DOHH2 (cell line): ENCODE results near the gene KSR1.
"Not testable (repeated sequence)": the region's sequence is repeated elsewhere in the genome, so short reads cannot be mapped to it uniquely, and the experiment has no call there.

Source experiments
- EZH2phosphoT487 ChIP-seq: fragments of 200-600 bp; sonication (generic); IDR thresholded peaks from 2 replicates; pipeline ENCODE4 v1.6.1; 2017; ENCODE audit warnings: borderline replicate concordance, mild to moderate bottlenecking, antibody characterized with exemption, low read length, moderate library complexity, mixed read lengths
- TF ChIP-seq, protein P1 (sequence below): fragments of 200-600 bp; sonication (generic); IDR thresholded peaks from one replicate; pipeline ENCODE4 v1.5.1; 2014; ENCODE audit warnings: antibody characterized with exemption, mild to moderate bottlenecking, low read depth, low read length; ENCODE audit not compliant: poor library complexity, severe bottlenecking

- TF ChIP-seq, protein P1, sequence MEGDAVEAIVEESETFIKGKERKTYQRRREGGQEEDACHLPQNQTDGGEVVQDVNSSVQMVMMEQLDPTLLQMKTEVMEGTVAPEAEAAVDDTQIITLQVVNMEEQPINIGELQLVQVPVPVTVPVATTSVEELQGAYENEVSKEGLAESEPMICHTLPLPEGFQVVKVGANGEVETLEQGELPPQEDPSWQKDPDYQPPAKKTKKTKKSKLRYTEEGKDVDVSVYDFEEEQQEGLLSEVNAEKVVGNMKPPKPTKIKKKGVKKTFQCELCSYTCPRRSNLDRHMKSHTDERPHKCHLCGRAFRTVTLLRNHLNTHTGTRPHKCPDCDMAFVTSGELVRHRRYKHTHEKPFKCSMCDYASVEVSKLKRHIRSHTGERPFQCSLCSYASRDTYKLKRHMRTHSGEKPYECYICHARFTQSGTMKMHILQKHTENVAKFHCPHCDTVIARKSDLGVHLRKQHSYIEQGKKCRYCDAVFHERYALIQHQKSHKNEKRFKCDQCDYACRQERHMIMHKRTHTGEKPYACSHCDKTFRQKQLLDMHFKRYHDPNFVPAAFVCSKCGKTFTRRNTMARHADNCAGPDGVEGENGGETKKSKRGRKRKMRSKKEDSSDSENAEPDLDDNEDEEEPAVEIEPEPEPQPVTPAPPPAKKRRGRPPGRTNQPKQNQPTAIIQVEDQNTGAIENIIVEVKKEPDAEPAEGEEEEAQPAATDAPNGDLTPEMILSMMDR, result not testable (repeated sequence)
- TF ChIP-seq EZH2phosphoT487, result not testable (repeated sequence)
Observed at GRCh38 chr17:27649111-27649571, 192.9 kb downstream of the KSR1 start.
